Measurements from ENCODE around the gene CRYM.

Gene CRYM

GRCh38 chr16:21219551-21219950, 58.5 kb downstream of the CRYM start:
- Histone ChIP-seq H3K4me3 (ENCODE audit: low read depth in 1 of 2, low read length in 2 of 2) (no peak overlapping the region), H3K36me3 (ENCODE audit: control insufficient read depth in 1 of 2, insufficient read depth in 2 of 2, low read length in 2 of 2) (no peaks in the 10 kb centered on the region), H3K4me1 (ENCODE audit: control insufficient read depth in 1 of 2, insufficient read depth in 2 of 2, low read length in 2 of 2) (no peaks in the 10 kb centered on the region), H3K9me3 (ENCODE audit: control insufficient read depth in 1 of 2, low read length in 2 of 2) (no peaks in the 10 kb centered on the region), H3K27me3 (ENCODE audit: low read depth, low read length) (no peaks in the 10 kb centered on the region), H3K27ac (ENCODE audit: low read length) (no peak overlapping the region)

GRCh38 chr16:21218153-21218552, 59.9 kb downstream of the CRYM start:
- Histone ChIP-seq H3K4me3 (ENCODE audit: low read depth in 1 of 2, low read length in 2 of 2) (no peak overlapping the region), H3K27ac (ENCODE audit: low read length) (no peak overlapping the region), H3K9me3 (ENCODE audit: control insufficient read depth in 1 of 2, low read length in 2 of 2) (no peaks in the 10 kb centered on the region), H3K36me3 (ENCODE audit: control insufficient read depth in 1 of 2, insufficient read depth in 2 of 2, low read length in 2 of 2) (no peaks in the 10 kb centered on the region), H3K4me1 (ENCODE audit: control insufficient read depth in 1 of 2, insufficient read depth in 2 of 2, low read length in 2 of 2) (no peaks in the 10 kb centered on the region), H3K27me3 (ENCODE audit: low read depth, low read length) (no peaks in the 10 kb centered on the region)

- Histone ChIP-seq H3K4me1 (ENCODE audit: control insufficient read depth in 1 of 2, insufficient read depth in 2 of 2, low read length in 2 of 2) (no peaks in the 10 kb centered on the region), H3K4me3 (ENCODE audit: low read depth in 1 of 2, low read length in 2 of 2) (no peak overlapping the region), H3K27ac (ENCODE audit: low read length) (no peak overlapping the region), H3K9me3 (ENCODE audit: control insufficient read depth in 1 of 2, low read length in 2 of 2) (no peaks in the 10 kb centered on the region), H3K36me3 (ENCODE audit: control insufficient read depth in 1 of 2, insufficient read depth in 2 of 2, low read length in 2 of 2) (no peaks in the 10 kb centered on the region), H3K27me3 (ENCODE audit: low read depth, low read length) (no peaks in the 10 kb centered on the region)
Observed at GRCh38 chr16:21217121-21217520, 61.0 kb downstream of the CRYM start.

- no peaks in the 10 kb centered on the region for H3K27me3 ChIP-seq (ENCODE audit: low read depth, low read length)
- H3K9me3 ChIP-seq (ENCODE audit: control insufficient read depth in 1 of 2, low read length in 2 of 2), result no peaks in the 10 kb centered on the region
- H3K4me3 ChIP-seq (ENCODE audit: low read depth in 1 of 2, low read length in 2 of 2), result no peak overlapping the region
- no peaks in the 10 kb centered on the region for H3K4me1 ChIP-seq (ENCODE audit: control insufficient read depth in 1 of 2, insufficient read depth in 2 of 2, low read length in 2 of 2)
- no peak overlapping the region for H3K27ac ChIP-seq (ENCODE audit: low read length)
- H3K36me3 ChIP-seq (ENCODE audit: control insufficient read depth in 1 of 2, insufficient read depth in 2 of 2, low read length in 2 of 2), result no peaks in the 10 kb centered on the region
Observed at GRCh38 chr16:21214086-21214485, 64.0 kb downstream of the CRYM start.

- no peak within 1 kb of the TSS for H3K4me3 ChIP-seq (ENCODE audit: low read depth in 1 of 2, low read length in 2 of 2)
- no peaks in the 10 kb centered on the region for H3K27me3 ChIP-seq (ENCODE audit: low read depth, low read length)
- H3K27ac ChIP-seq (ENCODE audit: low read length), result no peak within 1 kb of the TSS
- H3K36me3 ChIP-seq (ENCODE audit: control insufficient read depth in 1 of 2, insufficient read depth in 2 of 2, low read length in 2 of 2), result no peaks in the 10 kb centered on the region
- no peaks in the 10 kb centered on the region for H3K4me1 ChIP-seq (ENCODE audit: control insufficient read depth in 1 of 2, insufficient read depth in 2 of 2, low read length in 2 of 2)
- no peaks in the 10 kb centered on the region for H3K9me3 ChIP-seq (ENCODE audit: control insufficient read depth in 1 of 2, low read length in 2 of 2)
Observed at GRCh38 chr16:21211486-21211885, 66.6 kb downstream of the CRYM start, which contains the start of gene ZP2. Gene ZP2, minus strand, starts transcription at chr16:21211574. Its CDS starts 27 bp downstream, at chr16:21211547.

Measured in muscle layer of duodenum (tissue), 2 donors.